K562 (cell line): Measurements from ENCODE around the gene SLC22A23. TPM values are rescaled to one million over a fixed set of nuclear protein-coding genes. Genes with fewer than 3 reads are reported as not detected.

Experiments used
- BRD4 ChIP-seq: fragments of 200-600 bp; sonication (generic); IDR thresholded peaks from 2 replicates; pipeline ENCODE4 v1.6.1; 2017; ENCODE audit warnings: inconsistent platforms
- CREBBP ChIP-seq: IDR thresholded peaks from one replicate; pipeline ENCODE4 v1.6.1; 2012; ENCODE audit warnings: low read depth, mild to moderate bottlenecking, control low read depth, inconsistent platforms, low read length
- CTCFL ChIP-seq: IDR thresholded peaks from 2 replicates; pipeline ENCODE4 v1.6.1; 2011; ENCODE audit warnings: borderline replicate concordance, low read depth, mild to moderate bottlenecking, moderate library complexity, low read length; ENCODE audit not compliant: insufficient read depth, poor library complexity, severe bottlenecking
- E2F6 ChIP-seq, 2 experiments: IDR thresholded peaks; 2 replicates each; pipeline ENCODE4 v1.6.1; 2011; ENCODE audit warnings: borderline replicate concordance in 1 of 2, control low read depth in 1 of 2, low read depth in 1 of 2, low read length in 1 of 2, mild to moderate bottlenecking in 1 of 2, mixed read lengths in 1 of 2, moderate library complexity in 1 of 2; ENCODE audit not compliant: insufficient read depth in 1 of 2, insufficient read length in 1 of 2, poor library complexity in 1 of 2, severe bottlenecking in 1 of 2; ENCODE audit errors: extremely low read depth in 1 of 2
- FOXA1 ChIP-seq: fragments of 450-650 bp; IDR thresholded peaks from 2 replicates; pipeline ENCODE4 v1.6.1; 2016; ENCODE audit warnings: mild to moderate bottlenecking, borderline replicate concordance
- HDAC3 ChIP-seq: fragments of 450-650 bp; IDR thresholded peaks from 2 replicates; pipeline ENCODE4 v1.6.1; 2018; ENCODE audit warnings: borderline replicate concordance, mild to moderate bottlenecking, moderate library complexity; ENCODE audit not compliant: partially characterized antibody
- HDAC6 ChIP-seq: IDR thresholded peaks from 2 replicates; pipeline ENCODE4 v1.6.1; 2012; ENCODE audit warnings: low read depth, mild to moderate bottlenecking, control low read depth, inconsistent platforms, low read length, moderate library complexity
- IRF1 ChIP-seq: sonication (generic); formaldehyde crosslinking; IDR thresholded peaks from 2 replicates; pipeline ENCODE4 v1.8.0; 2022; ENCODE audit warnings: missing genetic modification reagents, mild to moderate bottlenecking, borderline replicate concordance
- L3MBTL2 ChIP-seq: fragments of 450-650 bp; IDR thresholded peaks from 2 replicates; pipeline ENCODE4 v1.6.1; 2016; ENCODE audit warnings: mild to moderate bottlenecking, moderate library complexity
- NCOR1 ChIP-seq: fragments of 450-650 bp; IDR thresholded peaks from 2 replicates; pipeline ENCODE4 v1.6.1; 2016; ENCODE audit warnings: mild to moderate bottlenecking, moderate library complexity
- NR2C2 ChIP-seq, 2 experiments: fragments of 200-800 bp in 1 of 2; sonication (Bioruptor generic) in 1 of 2; sonication (generic) in 1 of 2; formaldehyde crosslinking in 1 of 2; IDR thresholded peaks; 2 replicates each; pipeline versions ENCODE4 v1.6.1 to v1.8.0; 2016 to 2022; ENCODE audit warnings: mild to moderate bottlenecking in 1 of 2, missing compliant biosample characterization in 1 of 2, missing genetic modification characterization in 1 of 2, missing genetic modification reagents in 1 of 2
- PCBP1 ChIP-seq: fragments of 200-400 bp; formaldehyde crosslinking; IDR thresholded peaks from 2 replicates; pipeline ENCODE4 v1.6.1; 2018; ENCODE audit warnings: mild to moderate bottlenecking, low read depth, low read length; ENCODE audit not compliant: poor library complexity, severe bottlenecking
- POLR2G ChIP-seq: fragments of 200-400 bp; formaldehyde crosslinking; IDR thresholded peaks from 2 replicates; pipeline ENCODE4 v1.6.1; 2017; ENCODE audit warnings: low read depth, mild to moderate bottlenecking, antibody characterized with exemption, low read length, moderate library complexity
- PREB ChIP-seq: sonication (generic); formaldehyde crosslinking; IDR thresholded peaks from 2 replicates; pipeline ENCODE4 v1.8.1; 2023; ENCODE audit warnings: mild to moderate bottlenecking, missing genetic modification reagents
- TCFL5 ChIP-seq: fragments of 250-450 bp; sonication (Bioruptor Pico); conservative IDR thresholded peaks from 2 replicates; pipeline ENCODE4 v1.6.1; 2021; ENCODE audit warnings: mild to moderate bottlenecking, moderate library complexity, matching md5 sums
- TOE1 ChIP-seq, 2 experiments: fragments of 450-650 bp in 1 of 2; sonication (generic) in 1 of 2; formaldehyde crosslinking in 1 of 2; IDR thresholded peaks; 2 replicates each; pipeline versions ENCODE4 v1.7.1 to v1.8.0; 2016 to 2022; ENCODE audit warnings: borderline replicate concordance in 2 of 2, mild to moderate bottlenecking in 2 of 2, antibody characterized with exemption in 1 of 2, inconsistent platforms in 1 of 2, low read depth in 1 of 2, missing genetic modification reagents in 1 of 2, moderate library complexity in 1 of 2
- ZEB2 ChIP-seq: fragments of 450-650 bp; IDR thresholded peaks from 2 replicates; pipeline ENCODE4 v1.6.1; 2016
- ZNF311 ChIP-seq: fragments of 250-450 bp; sonication (Bioruptor Pico); IDR thresholded peaks from 2 replicates; pipeline ENCODE4 v1.4.0; 2020; ENCODE audit warnings: mild to moderate bottlenecking, moderate library complexity
- ZNF655 ChIP-seq: fragments of 250-450 bp; sonication (Bioruptor Pico); IDR thresholded peaks from 2 replicates; pipeline ENCODE4 v1.5.0; 2021
- polyA plus RNA-seq, 8 experiments: library from polyadenylated mRNA; depleted of rRNA in 4 of 8; stranded (reverse) in 5 of 8; unstranded in 3 of 8; fragments of >200 nt; fragmentation: Nextera tagmentation in 2 of 8; fragmentation: Illumina TruSeq in 1 of 8; extraction: Ambion mirVana in 2 of 8; extraction: Trizol in 1 of 8; gene quantifications; 2 replicates each; pipeline versions ENCODE4 v1.2.1 to v1.2.3, GENCODE V29; 2011 to 2014; ENCODE audit warnings: inconsistent platforms in 1 of 8, missing spikeins in 1 of 8
- total RNA-seq, 7 experiments: library from RNA; depleted of rRNA in 6 of 7; stranded (reverse); fragments of >200 nt in 6 of 7; fragmentation: Illumina TruSeq in 2 of 7; extraction: Trizol in 2 of 7; gene quantifications; 2 replicates each; pipeline versions ENCODE4 v1.2.1 to v1.2.3, GENCODE V29; 2011 to 2021; ENCODE audit warnings: low replicate concordance in 1 of 7

SLC22A23 gene
- total and polyA plus RNA-seq, 9 of the 15 experiments (the other 6 are each of a cell fraction or from before 2014, with no cell fraction given) = 0.30 to 8.7 (median 2.5) TPM

- no peak for TF ChIP-seq PREB
- TF ChIP-seq IRF1 (CRISPR knock-in tag) = no peak
- no peak for TF ChIP-seq PCBP1
- no peak for TF ChIP-seq FOXA1
- no peak for TF ChIP-seq POLR2G
- TF ChIP-seq HDAC6 = no peak
- peak; percentile 92 for TF ChIP-seq TOE1 (IDR thresholded peaks at IDR 0.05; ENCODE audit: borderline replicate concordance)
- no peak for TF ChIP-seq TOE1 (CRISPR knock-in tag; IDR thresholded peaks at IDR 0.05; ENCODE audit: borderline replicate concordance, low read depth)
- TF ChIP-seq HDAC3 = no peak
- TF ChIP-seq ZNF311 (CRISPR knock-in tag) = no peak
- TF ChIP-seq CREBBP = no peak
- no peak for TF ChIP-seq NCOR1
- no peak for TF ChIP-seq CTCFL
- no peak for TF ChIP-seq BRD4
- peak; percentile 21 to 38 for TF ChIP-seq E2F6 (IDR thresholded peaks at IDR 0.05; ENCODE audit: borderline replicate concordance in 1 of 2, extremely low read depth in 1 of 2, insufficient read depth in 1 of 2, insufficient read length in 1 of 2, low read depth in 1 of 2, low read length in 1 of 2, poor library complexity in 1 of 2, severe bottlenecking in 1 of 2)
- TF ChIP-seq ZEB2 = no peak
- TF ChIP-seq ZNF655 (CRISPR knock-in tag) = no peak
- no peak for TF ChIP-seq TCFL5 (CRISPR knock-in tag)
- TF ChIP-seq NR2C2 (CRISPR knock-in tag; IDR thresholded peaks at IDR 0.05) = no peak
- no peak for TF ChIP-seq NR2C2 (tag; IDR thresholded peaks at IDR 0.05)
- TF ChIP-seq L3MBTL2 = peak; percentile 63
Measured at GRCh38 chr6:3247255-3248146, 209.3 kb downstream of the SLC22A23 start (continued).
